ENCODE data around the gene MALAT1. TPM values are rescaled to one million over a fixed set of nuclear protein-coding genes. Genes with fewer than 3 reads are reported as not detected.
A peak's percentile ranks its signal among the peaks of the same experiment; 100 is the strongest.

Gene MALAT1
- total and polyA plus RNA-seq, 10 of the 15 experiments (the other 5 are each of a cell fraction or from before 2014, with no cell fraction given), result 448 to 8,160 (median 2,019) TPM

GRCh38 chr11:65524741-65525545, 26.1 kb downstream of the MALAT1 start, which contains the start of gene SCYL1:
Gene SCYL1, plus strand, starts transcription at chr11:65525083. Its CDS starts 71 bp downstream, at chr11:65525154.
- SMC1A ChIA-PET (ENCODE audit: uncharacterized antibody, unreplicated experiment), result interaction anchor here (0.7 to 2.1 kb wide), 2 partner anchors 15 kb away, joined by 3 to 7 read pairs; no protein-coding TSS in a partner anchor
- POLR2A ChIA-PET, result interaction anchor here (0.8 to 2.5 kb wide), 9 partner anchors 11 to 144 kb away, joined by 3 to 13 read pairs (median 4); partner anchors contain the start of genes PCNX3 and ZNRD2
- H3K4me1 ChIP-seq (ENCODE audit: control insufficient read depth, insufficient read depth, low read length), result peaks cover 25% of the 10 kb centered on the region
- H4K20me1 ChIP-seq (ENCODE audit: control insufficient read depth, insufficient read depth), result no peaks in the 10 kb centered on the region
- H3K36me3 ChIP-seq (ENCODE audit: control insufficient read depth in 2 of 2, insufficient read depth in 2 of 2, low read length in 1 of 2), result peaks cover 0 to 16% of the 10 kb centered on the region in 2 experiments; a peak in 3 of 4 replicates
- H2AFZ ChIP-seq (ENCODE audit: control insufficient read depth, low read depth, low read length), result peak within 1 kb of the TSS; percentile 80
- H3K4me2 ChIP-seq (ENCODE audit: control insufficient read depth, insufficient read depth), result peak within 1 kb of the TSS; percentile 96
- in situ Hi-C loops (cut with MboI) (no loop called here), intact Hi-C loops (cut with micrococcal nuclease; ENCODE audit: unreplicated experiment) (no loop called here)
- ATAC-seq (peak; percentile 86), DNase-seq (ENCODE audit: low read depth, low spot score) (no peak), FAIRE-seq (no peak)
- CTCF ChIA-PET, result interaction anchor here (0.6 to 3.5 kb wide), 7 partner anchors 16 to 195 kb away, joined by 3 to 18 read pairs (median 5); no protein-coding TSS in a partner anchor
- H3K79me2 ChIP-seq (ENCODE audit: control insufficient read depth, insufficient read depth, low read length), result peaks cover 15% of the 10 kb centered on the region
- peak within 1 kb of the TSS; percentile 54 for H3K27ac ChIP-seq (ENCODE audit: control insufficient read depth, insufficient read depth)
- WGBS (ENCODE audit: insufficient coverage, insufficient replicate concordance, low lambda C conversion rate, missing lambda C conversion rate), result 2% methylated on average over 49 of the region's 82 CpGs
- H3K4me3 ChIP-seq, result peak within 1 kb of the TSS; percentile 85
- H3K9ac ChIP-seq (ENCODE audit: control insufficient read depth, insufficient read depth, low read length), result peak within 1 kb of the TSS; percentile 82
- H3K27me3 ChIP-seq (replicated peaks in 1 of 2; ENCODE audit: control insufficient read depth in 2 of 2, insufficient read depth in 2 of 2, low read length in 1 of 2), result no peaks in the 10 kb centered on the region
- no TSS peak for BruUV-seq (replicated peaks)
- H3K9me3 ChIP-seq (replicated peaks; ENCODE audit: control insufficient read depth, insufficient read depth, low read length), result no peaks in the 10 kb centered on the region
- RAD21 ChIA-PET (ENCODE audit: unreplicated experiment), result interaction anchor here (0.6 to 2.0 kb wide), 10 partner anchors 15 to 1788 kb away, joined by 3 to 8 read pairs (median 4); partner anchors contain the start of gene FAM89B
- TF ChIP-seq BACH1 (IDR thresholded peaks at IDR 0.05; ENCODE audit: borderline replicate concordance) (peak; percentile 68; the same call in 1 of the 2 replicates), IKZF1 (conservative IDR thresholded peaks at IDR 0.05) (peak; percentile 66), ZNF274 (IDR thresholded peaks at IDR 0.05; ENCODE audit: insufficient read depth, insufficient read length) (no peak), GATAD2B (conservative IDR thresholded peaks at IDR 0.05; ENCODE audit: low read depth) (peak; percentile 97), BCL11A (IDR thresholded peaks at IDR 0.05; ENCODE audit: low read depth, low read length) (no peak), BRCA1 (IDR thresholded peaks at IDR 0.05; ENCODE audit: low read depth, low read length) (no peak), KAT2A (conservative IDR thresholded peaks at IDR 0.05; ENCODE audit: control insufficient read depth, low read depth, low read length) (no peak), JUND (IDR thresholded peaks at IDR 0.05; ENCODE audit: low read depth, low read length) (no peak), RAD51 (IDR thresholded peaks at IDR 0.05) (peak; percentile 72), MXI1 (IDR thresholded peaks at IDR 0.05; ENCODE audit: low read depth, low read length) (no peak), TAF1 (IDR thresholded peaks at IDR 0.05; ENCODE audit: borderline replicate concordance, low read depth, low read length) (no peak; the same call in 1 of the 2 replicates), SMAD1 (IDR thresholded peaks at IDR 0.05; ENCODE audit: low read depth, partially characterized antibody) (no peak), EED (IDR thresholded peaks at IDR 0.05; ENCODE audit: low read depth) (no peak), CHD4 (IDR thresholded peaks at IDR 0.05) (no peak), BCLAF1 (IDR thresholded peaks at IDR 0.05) (no peak), POU2F2 (IDR thresholded peaks at IDR 0.05; ENCODE audit: borderline replicate concordance, low read depth, low read length) (0 out of 3 replicates have a peak, but pooled peaks have one; percentile 12), JUNB (IDR thresholded peaks at IDR 0.05) (no peak), ESRRA (IDR thresholded peaks at IDR 0.05; ENCODE audit: low read length) (no peak)
- TF ChIP-seq, protein P1, sequence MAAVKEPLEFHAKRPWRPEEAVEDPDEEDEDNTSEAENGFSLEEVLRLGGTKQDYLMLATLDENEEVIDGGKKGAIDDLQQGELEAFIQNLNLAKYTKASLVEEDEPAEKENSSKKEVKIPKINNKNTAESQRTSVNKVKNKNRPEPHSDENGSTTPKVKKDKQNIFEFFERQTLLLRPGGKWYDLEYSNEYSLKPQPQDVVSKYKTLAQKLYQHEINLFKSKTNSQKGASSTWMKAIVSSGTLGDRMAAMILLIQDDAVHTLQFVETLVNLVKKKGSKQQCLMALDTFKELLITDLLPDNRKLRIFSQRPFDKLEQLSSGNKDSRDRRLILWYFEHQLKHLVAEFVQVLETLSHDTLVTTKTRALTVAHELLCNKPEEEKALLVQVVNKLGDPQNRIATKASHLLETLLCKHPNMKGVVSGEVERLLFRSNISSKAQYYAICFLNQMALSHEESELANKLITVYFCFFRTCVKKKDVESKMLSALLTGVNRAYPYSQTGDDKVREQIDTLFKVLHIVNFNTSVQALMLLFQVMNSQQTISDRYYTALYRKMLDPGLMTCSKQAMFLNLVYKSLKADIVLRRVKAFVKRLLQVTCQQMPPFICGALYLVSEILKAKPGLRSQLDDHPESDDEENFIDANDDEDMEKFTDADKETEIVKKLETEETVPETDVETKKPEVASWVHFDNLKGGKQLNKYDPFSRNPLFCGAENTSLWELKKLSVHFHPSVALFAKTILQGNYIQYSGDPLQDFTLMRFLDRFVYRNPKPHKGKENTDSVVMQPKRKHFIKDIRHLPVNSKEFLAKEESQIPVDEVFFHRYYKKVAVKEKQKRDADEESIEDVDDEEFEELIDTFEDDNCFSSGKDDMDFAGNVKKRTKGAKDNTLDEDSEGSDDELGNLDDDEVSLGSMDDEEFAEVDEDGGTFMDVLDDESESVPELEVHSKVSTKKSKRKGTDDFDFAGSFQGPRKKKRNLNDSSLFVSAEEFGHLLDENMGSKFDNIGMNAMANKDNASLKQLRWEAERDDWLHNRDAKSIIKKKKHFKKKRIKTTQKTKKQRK (IDR thresholded peaks at IDR 0.05; ENCODE audit: low read depth, low read length), result no peak

All from GM12878 (cell line).